ENCODE results near the gene SULT6B1.

The SULT6B1 gene

DNA sequence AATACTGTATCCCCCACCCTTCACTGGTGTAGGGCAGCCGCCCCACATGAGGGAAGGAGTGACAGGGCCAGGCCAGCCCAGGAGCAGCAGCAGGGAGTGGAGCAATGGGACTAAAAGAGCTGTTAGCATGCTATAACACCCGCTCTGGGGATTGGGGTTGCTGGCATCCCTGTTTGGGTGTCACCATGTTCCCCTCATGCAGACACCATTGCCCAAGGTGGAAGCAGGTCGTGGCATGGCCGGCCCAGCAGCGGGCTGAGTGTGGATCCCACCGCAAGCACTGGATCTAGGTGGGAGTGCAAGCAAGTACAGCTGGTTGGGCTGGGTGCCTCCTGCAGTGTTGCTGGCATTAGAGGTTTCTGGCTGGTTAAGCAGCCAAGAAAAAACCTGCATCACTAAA, 3.3 kb upstream of the SULT6B1 start:
- no peak overlapping the region for H3K4me3 ChIP-seq (ENCODE audit: low read depth, low read length)
- TF ChIP-seq, protein P1, sequence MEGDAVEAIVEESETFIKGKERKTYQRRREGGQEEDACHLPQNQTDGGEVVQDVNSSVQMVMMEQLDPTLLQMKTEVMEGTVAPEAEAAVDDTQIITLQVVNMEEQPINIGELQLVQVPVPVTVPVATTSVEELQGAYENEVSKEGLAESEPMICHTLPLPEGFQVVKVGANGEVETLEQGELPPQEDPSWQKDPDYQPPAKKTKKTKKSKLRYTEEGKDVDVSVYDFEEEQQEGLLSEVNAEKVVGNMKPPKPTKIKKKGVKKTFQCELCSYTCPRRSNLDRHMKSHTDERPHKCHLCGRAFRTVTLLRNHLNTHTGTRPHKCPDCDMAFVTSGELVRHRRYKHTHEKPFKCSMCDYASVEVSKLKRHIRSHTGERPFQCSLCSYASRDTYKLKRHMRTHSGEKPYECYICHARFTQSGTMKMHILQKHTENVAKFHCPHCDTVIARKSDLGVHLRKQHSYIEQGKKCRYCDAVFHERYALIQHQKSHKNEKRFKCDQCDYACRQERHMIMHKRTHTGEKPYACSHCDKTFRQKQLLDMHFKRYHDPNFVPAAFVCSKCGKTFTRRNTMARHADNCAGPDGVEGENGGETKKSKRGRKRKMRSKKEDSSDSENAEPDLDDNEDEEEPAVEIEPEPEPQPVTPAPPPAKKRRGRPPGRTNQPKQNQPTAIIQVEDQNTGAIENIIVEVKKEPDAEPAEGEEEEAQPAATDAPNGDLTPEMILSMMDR (IDR thresholded peaks at IDR 0.05; ENCODE audit: low read depth, low read length) = no peak

DNA sequence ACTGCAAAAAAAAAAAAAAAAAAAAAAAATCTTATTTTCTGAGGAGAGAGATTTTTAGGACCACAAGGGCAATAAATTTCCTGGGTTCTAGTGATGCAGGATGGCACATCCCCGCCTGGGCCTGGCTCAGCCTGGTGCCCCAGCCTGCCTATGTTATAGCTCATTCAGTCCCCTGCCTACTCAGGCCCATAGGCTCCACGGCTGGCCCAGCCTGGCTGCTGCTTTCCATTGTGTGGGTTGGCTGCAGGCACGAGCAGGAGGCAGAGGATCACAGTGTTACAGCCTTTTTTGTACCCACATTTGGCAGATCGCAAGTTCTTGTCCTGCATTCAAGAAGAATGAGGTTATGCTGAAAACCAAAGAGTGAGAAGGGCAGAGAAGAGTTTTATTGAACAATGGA, 2.8 kb upstream of the SULT6B1 start:
- TF ChIP-seq, protein P1 (IDR thresholded peaks at IDR 0.05; ENCODE audit: low read depth, low read length) = no peak
- H3K4me3 ChIP-seq (ENCODE audit: low read depth, low read length) = no peak overlapping the region

DNA sequence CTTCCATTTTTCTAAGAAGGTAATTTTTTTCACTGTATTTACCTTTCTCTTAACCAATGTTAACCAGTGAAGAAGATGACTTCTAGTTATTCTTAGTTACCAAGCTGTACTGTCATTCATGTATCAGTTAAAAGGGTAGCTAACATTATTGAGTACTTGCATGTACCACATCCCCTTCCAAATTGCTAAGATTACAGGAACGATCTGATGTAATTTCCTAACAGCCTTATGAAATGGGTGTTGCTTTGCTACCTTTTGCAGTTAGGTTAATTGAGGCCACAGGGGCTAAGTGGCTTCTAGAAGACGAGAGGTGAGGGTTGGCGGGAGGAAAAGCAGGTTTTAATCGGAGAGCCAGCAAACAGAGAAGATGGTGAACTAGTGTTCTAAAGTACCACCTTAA, 1.8 kb upstream of the SULT6B1 start:
- H3K4me3 ChIP-seq (ENCODE audit: low read depth, low read length) = no peak overlapping the region
- TF ChIP-seq, protein P1 (IDR thresholded peaks at IDR 0.05; ENCODE audit: low read depth, low read length) = no peak

DNA sequence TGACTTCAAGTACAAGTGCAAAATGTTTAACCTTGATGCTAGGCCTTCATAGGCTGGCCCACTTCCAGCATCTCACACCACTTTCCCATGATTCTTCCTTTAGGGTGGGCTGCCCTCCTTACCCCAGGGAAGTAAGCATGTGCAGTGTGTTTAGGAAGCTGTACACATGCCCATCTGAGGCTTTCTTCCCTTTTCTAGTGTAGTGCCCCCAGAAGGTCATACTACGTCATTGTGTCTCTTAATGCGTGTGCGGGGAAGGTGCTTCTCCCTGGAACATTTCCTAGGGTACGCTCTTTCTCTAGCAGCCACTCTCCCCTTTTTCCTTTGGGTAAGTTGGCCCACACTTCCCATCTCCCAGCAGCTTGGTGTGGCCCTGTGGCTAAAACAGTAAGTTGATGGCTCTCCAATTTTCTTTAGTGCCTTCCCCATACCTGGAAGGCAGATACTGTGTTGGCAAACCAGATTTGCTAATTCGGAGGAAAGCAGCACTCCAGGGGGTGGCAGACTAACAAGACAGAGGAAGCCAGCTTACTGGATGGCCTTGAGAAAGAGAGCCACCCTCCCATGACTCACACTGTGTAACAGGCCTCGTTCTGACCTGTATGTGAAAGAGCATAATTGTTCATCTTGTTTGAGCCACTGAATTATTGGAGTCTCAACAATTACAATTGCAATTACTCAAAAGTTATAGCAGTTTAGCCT, 1.1 kb upstream of the SULT6B1 start:
- H3K4me3 ChIP-seq (ENCODE audit: low read depth, low read length) = no peak overlapping the region
- TF ChIP-seq, protein P1 (IDR thresholded peaks at IDR 0.05; ENCODE audit: low read depth, low read length) = no peak

DNA sequence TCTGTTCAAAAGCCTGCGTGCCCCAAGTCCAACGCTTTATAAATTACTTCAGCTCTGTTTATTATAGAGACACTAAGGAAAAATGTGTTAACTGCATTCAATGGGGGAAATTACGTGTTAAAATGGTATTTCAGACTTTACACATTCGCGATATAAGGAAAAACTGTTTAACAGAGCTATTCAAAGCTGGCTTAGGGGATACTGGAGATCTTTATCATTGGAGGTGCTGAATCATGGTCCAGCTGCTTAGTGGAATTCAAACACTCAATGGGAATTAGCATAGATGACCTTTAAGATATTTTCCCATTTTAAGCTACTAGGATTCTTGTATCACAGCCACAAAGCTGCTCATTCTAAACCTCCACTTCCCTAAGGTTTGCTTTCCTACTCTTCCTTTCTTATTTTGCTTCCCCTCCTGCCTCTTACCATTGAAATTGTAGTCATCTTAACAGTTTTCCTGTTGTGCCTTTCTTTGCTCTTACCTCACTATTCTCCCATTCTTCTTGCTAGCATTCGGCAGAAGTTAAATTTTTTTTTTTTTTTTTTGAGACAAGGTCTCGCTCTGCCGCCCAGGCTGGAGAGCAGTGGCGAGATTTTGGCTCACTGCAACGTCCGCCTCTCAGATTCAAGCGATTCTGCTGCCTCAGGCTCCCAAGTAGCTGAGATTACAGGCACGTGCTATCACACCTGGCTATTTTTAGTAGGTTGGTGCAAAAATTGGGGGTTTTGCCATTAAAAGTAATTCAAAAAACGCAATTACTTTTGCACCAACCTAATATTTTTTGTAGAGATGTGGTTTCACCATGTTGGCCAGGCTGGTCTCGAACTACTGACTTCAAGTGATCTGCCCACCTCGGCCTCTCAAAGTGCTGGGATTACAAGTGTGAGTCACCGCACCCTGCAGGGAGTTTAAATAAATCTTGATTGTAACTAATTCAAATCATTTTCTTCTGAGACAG, 6.5 kb downstream of the SULT6B1 start:
- H3K4me3 ChIP-seq (ENCODE audit: low read depth, low read length) = no peak overlapping the region
- TF ChIP-seq, protein P1 (IDR thresholded peaks at IDR 0.05; ENCODE audit: low read depth, low read length) = no peak

DNA sequence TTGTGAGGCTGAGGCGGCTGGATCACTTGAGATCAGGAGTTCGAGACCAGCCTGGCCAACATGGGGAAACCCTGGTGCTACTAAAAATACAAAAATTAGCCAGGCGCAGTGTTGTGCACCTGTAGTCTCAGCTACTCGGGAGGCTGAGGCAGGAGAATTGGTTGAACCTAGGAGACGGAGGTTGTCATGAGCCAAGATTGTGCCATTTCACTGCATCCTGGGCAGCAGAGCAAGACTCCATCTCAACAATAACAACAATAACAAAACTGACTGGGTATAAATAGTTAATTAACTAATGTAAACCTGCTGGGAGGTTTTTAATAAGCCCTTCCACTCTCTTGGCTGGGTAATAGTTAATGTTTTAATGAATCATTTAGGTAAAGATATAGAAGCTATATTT, 7.8 kb downstream of the SULT6B1 start:
- no peak overlapping the region for H3K4me3 ChIP-seq (ENCODE audit: low read depth, low read length)
- TF ChIP-seq, protein P1 (IDR thresholded peaks at IDR 0.05; ENCODE audit: low read depth, low read length) = no peak
